HG02885 (cell line): ENCODE results near the gene UBA52.

Experiments
- ATAC-seq: cut with Tn5 transposase; IDR thresholded peaks from one replicate; pipeline ENCODE4 v1.9.1; 2021; ENCODE audit warnings: mild to moderate bottlenecking; ENCODE audit not compliant: unreplicated experiment, poor library complexity

Gene UBA52

DNA sequence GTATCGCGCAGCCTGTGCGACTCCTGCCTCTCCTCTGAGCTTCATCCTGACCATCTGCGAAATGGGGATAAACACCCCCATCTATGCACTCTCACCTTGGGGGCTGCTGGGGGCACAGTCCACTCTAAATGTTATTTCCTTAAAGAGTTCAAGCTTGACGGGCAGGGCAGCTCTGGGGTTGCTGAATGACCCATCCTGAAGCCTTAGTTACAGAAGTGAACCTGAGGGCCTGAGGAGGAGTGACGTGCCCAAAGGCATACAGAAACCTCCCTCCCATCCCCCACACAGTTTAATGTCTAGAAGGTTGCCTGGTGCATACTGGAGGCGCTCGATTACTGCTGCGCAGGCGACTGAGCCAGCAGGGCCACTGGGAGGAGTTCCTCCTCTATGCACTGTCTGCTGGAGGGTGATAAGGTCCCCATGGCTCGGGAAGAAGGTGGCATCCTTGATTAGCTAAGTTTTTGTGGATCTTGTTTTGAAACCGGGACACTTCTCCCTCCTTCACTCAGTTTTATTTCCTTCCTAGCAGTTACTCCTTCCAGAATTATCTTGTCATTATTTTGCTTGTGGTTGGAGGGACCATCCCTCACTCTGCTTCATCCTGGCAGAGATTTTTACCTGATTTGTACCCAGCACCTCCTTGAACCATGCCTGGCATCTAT is 27.7 kb upstream of the UBA52 start:
- peak; percentile 56 for ATAC-seq

DNA sequence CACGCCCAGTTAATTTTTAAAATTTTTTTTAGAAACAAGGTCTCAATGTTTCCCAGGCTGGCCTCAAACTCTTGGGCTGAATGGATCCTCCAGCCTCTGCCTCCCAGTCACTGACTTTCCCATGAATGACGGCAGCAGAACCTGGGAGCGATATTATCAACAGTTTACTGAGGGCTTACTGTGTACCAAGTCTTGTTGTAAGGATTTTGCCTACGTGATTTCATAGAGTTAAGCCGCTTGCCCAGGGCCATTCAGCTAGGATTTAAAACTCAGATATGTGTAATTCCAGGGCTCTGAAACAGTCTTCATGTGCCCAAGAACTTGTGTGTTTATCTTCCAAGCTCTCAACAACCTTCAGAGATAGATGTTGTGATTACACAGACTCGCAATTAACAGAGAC is 20.0 kb upstream of the UBA52 start:
- ATAC-seq, result no peak

DNA sequence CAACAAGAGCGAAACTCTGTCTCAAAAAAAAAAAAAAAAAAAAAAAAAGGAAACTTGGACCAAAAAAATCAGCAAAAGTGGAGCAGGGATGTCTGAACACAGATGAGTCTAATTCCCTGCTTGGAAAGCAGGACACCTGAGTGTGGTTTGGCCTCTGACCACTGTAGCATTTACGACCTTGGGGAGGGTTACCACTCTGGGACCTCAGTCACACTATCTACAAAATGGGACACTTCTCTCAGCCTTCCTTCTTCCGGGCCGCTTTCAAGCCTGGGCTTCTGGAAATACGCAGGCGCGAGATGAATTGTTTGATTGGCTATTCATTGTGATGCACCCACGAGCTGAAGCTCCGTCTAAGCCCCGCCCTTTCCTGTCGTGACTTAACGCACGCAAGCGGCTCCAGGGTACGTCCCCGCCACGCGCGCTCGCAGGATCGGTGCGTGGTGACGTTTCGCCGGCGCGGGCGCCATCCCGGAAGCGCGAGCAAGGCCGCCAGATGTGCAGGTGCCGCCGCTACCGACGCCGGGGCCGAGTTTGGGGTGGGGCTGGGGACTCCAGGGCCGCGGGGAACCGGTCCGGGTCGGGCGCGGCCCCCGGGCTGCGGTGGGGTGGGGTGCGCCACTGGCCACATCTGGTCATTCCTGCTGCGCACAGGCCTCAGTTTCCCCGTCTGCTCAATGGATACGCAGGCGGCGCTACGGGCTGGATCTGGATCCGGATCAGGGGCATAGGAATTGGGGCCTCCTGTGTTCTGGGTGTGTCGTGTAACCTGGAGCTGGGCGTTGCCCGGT is 14.1 kb upstream of the UBA52 start, which contains the start of gene KXD1:
TSS of gene KXD1 (plus strand) at position 460 of the 791 bp plus-strand sequence. CDS start 4,187 bp downstream, outside the sequence.
- ATAC-seq, result peak; percentile 94

DNA sequence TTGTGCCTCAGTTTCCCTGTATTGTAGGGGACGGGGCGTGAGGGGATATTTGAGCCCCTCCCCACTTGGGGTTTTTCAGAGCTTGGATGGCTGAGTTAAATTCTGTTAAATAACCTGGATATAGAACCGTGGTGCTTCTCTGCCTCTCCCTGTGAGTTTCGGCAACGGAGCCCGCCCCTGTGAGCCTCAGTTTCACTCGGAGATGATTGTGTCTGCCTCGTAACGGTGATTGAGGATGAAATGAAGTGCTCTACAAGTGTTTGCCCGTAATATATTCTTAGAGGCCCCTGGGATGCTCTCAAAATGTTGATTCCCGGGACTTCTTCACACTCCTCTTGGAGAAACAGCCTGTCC is 13.5 kb upstream of the UBA52 start:
- ATAC-seq, result no peak

DNA sequence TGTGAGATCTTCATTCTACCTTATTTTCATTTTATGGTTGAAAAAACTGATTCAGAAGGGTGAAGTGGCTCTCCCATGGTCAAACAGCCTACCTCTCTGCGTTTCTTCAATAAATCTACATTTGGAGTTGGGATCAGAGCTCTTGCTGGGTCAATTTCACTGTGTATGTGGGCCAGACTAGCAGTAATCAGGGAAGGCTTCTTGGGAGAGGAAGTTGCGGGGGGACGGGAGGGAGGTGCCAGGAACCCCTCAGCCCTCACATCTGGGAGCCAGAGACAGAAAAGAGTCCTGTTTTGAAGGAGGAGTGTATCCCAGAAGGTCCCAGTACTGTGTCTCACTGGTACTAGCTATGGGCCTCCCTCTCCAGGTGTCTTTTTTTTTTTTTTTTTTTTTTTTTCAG is 13.1 kb upstream of the UBA52 start:
- no peak for ATAC-seq

DNA sequence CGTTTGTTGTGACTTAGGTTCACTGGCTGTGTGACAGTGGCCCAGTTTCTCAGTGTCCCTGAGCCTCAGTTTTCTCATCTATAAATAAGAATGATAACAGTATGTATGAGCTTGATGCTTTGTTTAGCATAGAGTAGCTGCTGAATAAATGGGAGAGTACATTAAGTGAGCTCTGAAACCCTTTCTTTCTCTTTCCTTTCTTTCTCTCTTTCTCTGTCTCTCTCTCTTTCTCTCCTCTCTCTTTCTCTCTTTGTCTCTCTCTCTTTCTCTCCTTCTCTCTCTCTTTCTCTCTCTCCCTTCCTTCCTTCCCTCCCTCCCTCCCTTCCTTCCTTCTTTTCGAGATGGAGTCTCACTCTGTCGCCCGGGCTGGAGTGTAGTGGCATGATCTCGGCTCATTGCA is 12.0 kb upstream of the UBA52 start:
- ATAC-seq, result no peak

DNA sequence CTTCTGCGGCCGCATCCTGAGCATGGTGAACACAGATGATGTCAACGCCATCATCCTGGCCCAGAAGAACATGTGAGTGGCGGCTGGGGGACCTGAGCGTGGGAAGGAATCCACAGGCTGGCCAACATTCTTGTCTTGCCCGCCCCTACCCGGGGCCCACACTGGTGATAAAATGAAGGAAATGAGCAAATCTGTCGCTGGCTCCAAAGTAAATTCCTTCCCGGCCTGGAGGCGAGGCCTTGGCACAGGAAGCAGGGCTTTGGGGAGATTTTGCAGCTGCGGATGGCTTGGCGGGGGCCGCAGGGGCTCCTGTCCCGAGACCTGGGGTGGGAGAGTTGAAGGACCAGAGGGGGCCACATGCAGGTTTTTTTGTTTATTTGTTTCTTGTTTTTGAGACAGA is 9.6 kb upstream of the UBA52 start:
- no peak for ATAC-seq

DNA sequence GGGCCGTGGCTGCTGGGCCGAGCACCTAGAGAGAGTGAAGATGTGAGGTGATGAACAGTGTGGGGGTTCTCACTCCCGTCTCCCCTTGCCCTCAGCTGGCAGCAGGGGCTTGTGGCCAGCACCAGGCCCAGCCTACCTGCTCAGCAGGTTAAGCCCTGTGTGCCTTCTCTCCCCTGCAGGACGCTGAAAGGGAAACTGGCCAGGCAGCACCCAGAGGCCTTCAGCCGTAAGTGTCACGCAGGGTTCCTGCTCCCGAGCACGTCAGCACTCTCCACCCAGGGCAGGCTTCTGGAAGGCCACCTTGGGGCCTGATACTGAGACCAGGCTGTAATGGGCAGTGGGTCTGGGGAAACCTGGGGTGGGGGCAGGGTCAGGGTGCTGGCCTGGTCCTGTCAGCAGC is 4.7 kb upstream of the UBA52 start:
- no peak for ATAC-seq

DNA sequence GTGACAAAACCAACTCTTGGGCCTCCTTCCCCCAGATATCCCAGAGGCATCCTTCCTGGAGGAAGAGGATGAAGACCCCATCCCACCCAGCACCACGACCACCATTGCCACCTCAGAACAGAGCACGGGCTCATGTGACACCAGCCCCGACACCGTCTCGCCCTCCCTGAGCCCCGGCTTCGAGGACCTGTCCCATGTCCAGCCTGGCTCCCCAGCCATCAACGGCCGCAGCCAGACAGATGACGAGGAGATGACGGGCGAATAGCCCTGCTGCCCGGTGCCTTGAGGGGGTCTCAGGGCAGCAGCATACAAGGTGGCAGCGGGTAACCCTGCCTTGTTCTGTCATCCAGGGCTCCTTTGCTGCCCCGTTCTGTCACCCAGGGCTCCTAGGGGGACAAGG is 3.3 kb upstream of the UBA52 start:
- ATAC-seq, result no peak

DNA sequence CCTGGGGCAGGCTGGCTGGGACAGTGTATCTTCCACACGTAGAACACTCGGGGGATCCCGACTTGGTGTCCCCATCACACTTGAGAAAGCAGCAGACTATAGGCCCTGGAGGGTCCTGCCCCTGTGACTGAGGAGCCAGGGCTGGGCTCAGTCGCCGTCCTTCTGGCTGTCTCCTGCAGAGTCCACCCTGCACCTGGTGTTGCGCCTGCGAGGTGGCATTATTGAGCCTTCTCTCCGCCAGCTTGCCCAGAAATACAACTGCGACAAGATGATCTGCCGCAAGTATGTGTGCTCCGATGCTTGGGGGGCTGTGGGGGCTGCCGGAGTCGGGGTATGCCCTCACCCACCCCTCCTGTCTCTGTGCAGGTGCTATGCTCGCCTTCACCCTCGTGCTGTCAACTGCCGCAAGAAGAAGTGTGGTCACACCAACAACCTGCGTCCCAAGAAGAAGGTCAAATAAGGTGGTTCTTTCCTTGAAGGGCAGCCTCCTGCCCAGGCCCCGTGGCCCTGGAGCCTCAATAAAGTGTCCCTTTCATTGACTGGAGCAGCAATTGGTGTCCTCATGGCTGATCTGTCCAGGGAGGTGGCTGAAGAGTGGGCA is 3.1 kb downstream of the UBA52 start:
- ATAC-seq, result no peak

DNA sequence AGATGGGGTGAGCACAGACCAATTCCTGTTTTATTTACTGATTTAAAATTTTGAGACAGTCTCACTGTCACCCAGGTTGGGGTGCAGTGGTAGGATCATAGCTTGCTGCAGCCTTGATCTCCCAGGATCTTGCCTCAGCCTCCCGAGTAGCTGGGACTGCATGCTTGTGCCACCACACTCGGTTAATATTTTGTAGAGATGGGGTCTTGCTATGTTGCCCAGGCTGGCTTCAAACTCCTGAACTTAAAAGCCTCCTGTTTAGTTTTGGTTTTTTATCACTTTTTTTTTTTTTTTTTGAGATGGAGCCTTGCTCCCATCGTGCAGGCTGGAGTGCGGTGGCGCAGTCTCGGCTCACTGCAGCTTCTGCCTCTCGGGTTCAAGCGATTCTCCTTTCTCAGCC is 4.7 kb downstream of the UBA52 start:
- ATAC-seq, result no peak

DNA sequence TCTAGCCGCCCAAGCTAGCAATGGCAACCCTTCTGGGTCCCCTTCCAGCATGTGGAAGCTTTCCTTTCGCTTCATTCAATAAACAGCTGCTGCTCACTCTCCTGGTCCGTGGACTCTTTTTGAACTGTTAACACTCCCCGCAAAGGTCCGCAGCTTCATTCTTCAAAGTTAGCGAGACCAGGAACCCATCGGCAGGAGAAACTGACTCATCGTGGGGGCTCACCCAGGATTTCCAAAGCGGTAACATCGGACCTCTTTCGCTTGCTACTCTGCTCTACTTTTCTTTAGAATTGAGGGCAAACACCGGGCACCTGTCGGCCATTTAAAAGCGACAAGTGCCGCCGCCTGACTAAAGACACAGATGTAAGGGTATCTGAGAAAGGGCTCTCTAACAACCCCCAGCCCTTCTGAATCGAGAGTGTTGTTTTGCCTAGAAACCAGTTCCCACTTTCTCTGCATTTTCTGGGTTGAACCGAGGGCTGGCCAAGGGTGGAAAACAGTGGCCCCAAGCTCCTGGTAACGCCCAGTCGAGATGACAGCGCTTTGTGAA is 5.8 kb downstream of the UBA52 start:
- ATAC-seq, result no peak

DNA sequence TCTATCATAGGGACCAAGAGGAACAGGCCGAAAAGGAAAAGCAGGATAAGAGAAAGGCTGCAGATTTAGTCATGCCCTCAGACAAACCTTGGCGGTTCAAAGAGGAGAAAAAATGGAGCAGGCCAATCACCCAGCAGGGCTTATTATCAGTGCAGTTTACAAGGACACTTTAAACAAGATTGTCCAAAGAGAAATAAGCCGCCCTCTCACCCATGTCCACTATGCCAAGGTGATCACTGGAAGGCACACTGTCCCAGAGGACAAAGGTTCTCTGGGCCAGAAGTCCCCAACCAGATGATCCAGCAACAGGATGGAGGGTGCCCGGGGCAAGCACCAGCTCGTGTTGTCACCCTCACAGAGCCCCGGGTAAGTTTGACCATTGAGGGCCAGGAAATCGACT is 8.7 kb downstream of the UBA52 start:
- ATAC-seq, result no peak

DNA sequence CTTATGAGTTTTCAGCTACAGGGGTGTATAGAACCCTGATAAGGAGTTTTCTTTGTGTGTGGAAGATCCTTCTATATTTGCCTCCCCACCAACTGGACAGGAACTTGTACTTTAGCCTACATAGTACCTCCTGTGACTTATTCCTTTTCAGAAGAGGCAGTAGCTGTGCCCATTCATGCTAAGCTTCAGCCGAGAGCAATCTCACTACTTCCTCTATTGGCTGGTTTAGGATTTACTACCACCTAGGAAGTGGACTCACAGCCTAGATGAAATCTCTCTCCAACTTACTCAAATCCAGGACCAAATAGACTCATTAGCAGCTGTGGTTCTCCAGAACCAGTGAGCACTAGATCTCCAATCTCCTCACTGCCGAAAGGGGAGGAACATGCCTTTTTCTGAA is 14.6 kb downstream of the UBA52 start:
- ATAC-seq, result no peak

DNA sequence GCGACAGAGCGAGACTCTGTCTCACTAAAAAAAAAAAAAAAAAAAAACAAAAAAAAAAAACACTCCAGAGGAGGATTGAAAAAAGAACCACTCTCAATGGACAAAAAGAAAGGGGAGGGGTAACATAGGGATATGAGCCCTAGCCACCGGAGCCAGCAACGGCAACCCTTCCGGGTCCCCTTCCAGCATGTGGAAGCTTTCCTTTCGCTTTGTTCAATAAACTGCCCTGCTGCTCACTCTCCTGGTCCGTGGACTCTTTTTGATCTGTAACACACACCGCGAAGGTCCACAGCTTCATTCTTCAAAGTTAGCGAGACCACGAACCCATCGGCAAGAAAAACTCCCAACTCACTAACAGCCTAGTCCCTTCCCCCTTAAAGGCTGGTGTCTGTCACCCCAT is 15.9 kb downstream of the UBA52 start:
- ATAC-seq, result no peak

DNA sequence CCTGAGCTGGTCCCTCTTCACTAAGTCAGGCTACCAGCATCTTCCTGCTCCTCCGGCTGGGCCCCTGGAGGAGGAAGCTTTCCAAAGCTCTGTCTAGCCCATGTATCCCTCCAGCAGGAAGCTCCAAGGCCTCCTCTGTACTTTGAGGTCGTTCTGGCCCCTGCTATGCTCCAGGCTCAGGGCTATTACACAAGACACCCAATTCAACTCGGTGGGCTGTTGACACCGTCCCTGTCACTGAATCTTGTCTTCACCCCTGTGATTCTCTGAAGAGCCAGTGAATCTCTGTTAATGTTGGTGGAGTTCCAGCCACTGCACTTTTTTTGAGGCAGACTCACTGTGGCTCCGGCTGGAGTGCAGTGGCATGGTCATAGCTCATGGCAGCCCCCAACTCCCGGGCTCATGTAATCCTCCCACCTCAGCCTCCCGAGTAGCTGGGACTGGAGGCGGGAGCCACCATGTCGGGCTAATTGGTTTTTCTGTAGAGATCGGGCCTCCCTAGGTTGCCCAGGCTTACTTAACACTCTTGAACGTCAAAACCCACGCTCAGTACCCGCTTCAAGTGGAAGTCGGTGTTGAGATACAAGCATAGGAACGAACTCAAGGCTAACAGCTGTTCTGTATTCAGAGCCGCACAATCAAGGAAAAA is 16.4 kb downstream of the UBA52 start:
- ATAC-seq, result no peak

DNA sequence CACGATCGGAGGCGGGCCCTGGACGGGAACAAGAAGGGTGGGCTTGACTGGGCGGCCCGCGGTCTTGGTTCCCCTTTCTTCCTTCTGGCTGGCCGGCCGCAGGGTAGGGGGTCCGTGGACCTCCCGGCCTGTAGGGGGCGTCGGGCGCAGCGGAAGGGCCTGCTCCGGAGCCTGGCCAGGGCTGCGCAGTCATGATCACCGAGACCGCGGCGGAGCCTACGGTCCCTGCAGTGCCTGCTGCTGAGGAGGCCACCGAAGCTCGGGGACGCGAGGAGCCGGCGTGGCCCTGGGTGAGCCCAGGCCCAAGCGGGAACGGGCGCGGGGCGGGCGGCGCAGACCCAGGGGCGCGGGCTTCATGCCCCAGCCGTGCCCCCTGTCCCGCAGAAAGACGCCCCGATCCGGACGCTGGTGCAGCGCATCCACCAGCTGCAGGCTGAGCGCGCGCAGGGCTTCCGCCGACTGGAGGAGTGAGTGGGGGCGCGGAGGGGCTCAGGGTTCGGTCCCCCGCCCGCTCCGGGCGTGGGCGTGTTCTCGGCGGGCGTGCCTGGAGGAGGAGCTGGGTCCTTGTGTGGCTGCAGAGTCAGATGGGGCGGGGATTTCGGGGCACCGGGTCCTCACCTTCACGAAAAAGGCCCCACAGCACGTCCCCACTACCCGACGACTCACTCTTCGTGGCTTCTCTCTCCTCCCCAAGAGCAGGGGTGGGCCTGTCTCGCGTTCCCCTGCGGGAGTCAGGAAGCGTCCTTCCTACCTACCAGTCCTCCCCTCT is 17.1 kb downstream of the UBA52 start, which contains the start of gene REX1BD:
TSS of gene REX1BD (plus strand) at position 188 of the 769 bp plus-strand sequence. CDS start at position 192, 4 bp downstream.
- peak; percentile 80 for ATAC-seq

DNA sequence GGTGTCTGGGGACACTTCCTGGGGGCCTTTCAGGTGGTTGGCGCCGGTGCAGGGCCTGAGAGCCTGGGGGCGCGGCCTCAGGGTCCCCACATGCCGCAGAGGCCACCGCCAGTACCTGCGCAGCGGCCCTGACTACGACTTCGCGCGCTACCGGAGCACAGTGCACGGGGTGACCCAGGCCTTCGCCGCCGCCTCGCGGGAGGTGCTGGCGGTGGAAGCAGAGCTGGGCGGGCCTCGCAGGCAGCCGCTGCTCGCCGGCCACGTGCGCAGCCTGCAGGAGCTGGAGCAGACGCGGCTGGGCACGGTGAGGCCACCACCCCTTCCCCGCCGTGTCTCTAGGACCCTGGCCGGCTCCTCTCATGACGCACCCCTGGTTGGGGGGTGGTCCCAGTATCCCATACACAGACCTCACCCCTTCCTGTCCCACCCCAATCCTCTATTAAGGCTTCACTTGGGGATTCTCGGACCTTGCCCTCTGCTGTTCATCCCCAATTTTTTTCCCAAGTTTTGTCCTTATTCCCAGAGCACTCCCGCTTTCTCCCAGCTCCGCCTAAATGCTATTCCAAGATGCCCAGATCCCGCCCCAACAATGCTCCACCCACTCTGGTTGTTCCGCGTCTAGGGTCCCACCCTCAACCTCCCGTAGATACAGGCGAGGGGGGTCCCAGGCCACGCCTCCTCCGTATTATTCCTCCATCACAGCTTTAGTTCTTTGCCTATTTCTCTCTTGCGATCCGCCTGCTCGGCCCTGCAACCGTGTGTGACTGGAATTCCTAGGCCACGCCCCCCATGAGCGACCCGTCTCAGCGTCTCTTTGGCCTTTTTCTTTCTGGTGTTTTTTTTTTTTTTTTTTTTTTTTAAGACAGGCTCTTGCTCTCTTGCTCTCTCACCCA is 18.0 kb downstream of the UBA52 start:
- ATAC-seq, result peak; percentile 29
